AG04450 (cell line): ENCODE data around the gene ABCA7. TPM values are rescaled to one million over a fixed set of nuclear protein-coding genes. Genes with fewer than 3 reads are reported as not detected.

Experiments used
- CTCF ChIA-PET: fragments of 300-600, 350-600 bp; formaldehyde crosslinking; extraction: SDS; loops from one replicate; lab custom pipeline; 2022; ENCODE audit warnings: antibody characterized with exemption, inconsistent platforms; lab: Charles Lee
- POLR2A ChIA-PET: fragments of 350-600 bp; formaldehyde crosslinking; extraction: SDS; loops from one replicate; lab custom pipeline; 2021; ENCODE audit warnings: antibody characterized with exemption, inconsistent platforms; lab: Yijun Ruan, JAX
- DNase-seq: peaks from one replicate; pipeline ENCODE4 v3.0.0-alpha.2; 2011; ENCODE audit warnings: low read depth, low spot score
- H3K27ac ChIP-seq: one replicate; pipeline ENCODE4 v1.5.1; 2012; ENCODE audit warnings: low read depth, low read length, control low read depth
- H3K27me3 ChIP-seq: one replicate; pipeline ENCODE4 v1.6.0; 2012; ENCODE audit warnings: low read length; ENCODE audit not compliant: control insufficient read depth, insufficient read depth
- H3K4me3 ChIP-seq: 2 replicates; pipeline ENCODE4 v1.5.1; 2011; ENCODE audit warnings: mild to moderate bottlenecking, low read depth, low read length, control low read depth
- H3K9me3 ChIP-seq: 2 replicates; pipeline ENCODE4 v1.5.1; 2012; ENCODE audit warnings: low read length; ENCODE audit not compliant: control insufficient read depth, insufficient read depth
- CTCF ChIP-seq: IDR thresholded peaks from 2 replicates; pipeline ENCODE4 v1.5.1; 2011; ENCODE audit warnings: low read depth, low read length, control low read depth, inconsistent platforms
- polyA minus RNA-seq: library from RNA; depleted of rRNA, polyadenylated mRNA; stranded (reverse); fragments of >200 nt; gene quantifications from 2 replicates; pipeline ENCODE4 v1.2.3, GENCODE V29; 2011; rRNA and poly(A)+ RNA removed
- polyA plus RNA-seq: library from polyadenylated mRNA; depleted of rRNA; stranded (reverse); fragments of >200 nt; gene quantifications from 2 replicates; pipeline ENCODE4 v1.2.3, GENCODE V29; 2011; rRNA removed

Gene ABCA7
- polyA plus RNA-seq (1.5 and 1.6 TPM in 2 replicates), polyA minus RNA-seq (2.7 and 3.4 TPM in 2 replicates)

GRCh38 chr19:1039646-1040475, at the start of gene ABCA7:
Gene ABCA7 (plus strand): TSS chr19:1040107. CDS start chr19:1041362, 1,255 bp downstream.
- H3K27me3 ChIP-seq = no peaks in the 10 kb centered on the region
- no peak; the same call in 1 of the 2 replicates for TF ChIP-seq CTCF
- H3K27ac ChIP-seq = peak within 1 kb of the TSS; percentile 52

GRCh38 chr19:990119-990571, 49.8 kb upstream of the ABCA7 start:
- ChIA-PET POLR2A (no interaction called here), CTCF (no interaction called here)
- no peak for DNase-seq
- no peak for TF ChIP-seq CTCF
- no peaks in the 10 kb centered on the region for H3K27me3 ChIP-seq
- H3K9me3 ChIP-seq = peaks cover 7% of the 10 kb centered on the region; the same call in 1 of the 2 replicates
- no peak overlapping the region for H3K27ac ChIP-seq
- no peak overlapping the region for H3K4me3 ChIP-seq

More at GRCh38 chr19:1039646-1040475, at the start of gene ABCA7:
- peaks cover 5% of the 10 kb centered on the region; the same call in 1 of the 2 replicates for H3K9me3 ChIP-seq
- H3K4me3 ChIP-seq = peak within 1 kb of the TSS; percentile 65
- peak; percentile 95 for DNase-seq
- ChIA-PET CTCF (interaction anchor here (0.7 to 1.1 kb wide), 2 partner anchors 11 to 225 kb away, joined by 3 read pairs; no protein-coding TSS in a partner anchor), POLR2A (interaction anchor here (0.6 to 8.2 kb wide), 13 partner anchors 11 to 229 kb away, joined by 3 to 126 read pairs (median 3); partner anchors contain the start of genes CNN2, GPX4 and RNU6-2)

- ChIA-PET POLR2A (no interaction called here), CTCF (no interaction called here)
- no peak overlapping the region for H3K27ac ChIP-seq
- TF ChIP-seq CTCF = no peak
- peaks cover under 1% of the 10 kb centered on the region for H3K27me3 ChIP-seq
- no peak overlapping the region for H3K4me3 ChIP-seq
- H3K9me3 ChIP-seq = peaks cover 7% of the 10 kb centered on the region; the same call in 1 of the 2 replicates
- DNase-seq = no peak
Observed at GRCh38 chr19:990746-991145, 49.2 kb upstream of the ABCA7 start.

GRCh38 chr19:991174-991931, 48.6 kb upstream of the ABCA7 start:
- H3K27ac ChIP-seq = no peak overlapping the region
- TF ChIP-seq CTCF = no peak
- no peak for DNase-seq
- no peak overlapping the region for H3K4me3 ChIP-seq
- ChIA-PET POLR2A (no interaction called here), CTCF (no interaction called here)
- peaks cover 7% of the 10 kb centered on the region for H3K27me3 ChIP-seq
- H3K9me3 ChIP-seq = peaks cover 7% of the 10 kb centered on the region; the same call in 1 of the 2 replicates
